Stimulated activated naive CD4-positive, alpha-beta T cell treated with Interleukin-2 at 50 U/mL for 16 hours (primary cell): ENCODE measurements around the gene DUSP23.

Experiments
- DNase-seq: peaks from one replicate; lab custom pipeline; 2025; lab: John Stamatoyannopoulos, UW

DUSP23 gene

DNA sequence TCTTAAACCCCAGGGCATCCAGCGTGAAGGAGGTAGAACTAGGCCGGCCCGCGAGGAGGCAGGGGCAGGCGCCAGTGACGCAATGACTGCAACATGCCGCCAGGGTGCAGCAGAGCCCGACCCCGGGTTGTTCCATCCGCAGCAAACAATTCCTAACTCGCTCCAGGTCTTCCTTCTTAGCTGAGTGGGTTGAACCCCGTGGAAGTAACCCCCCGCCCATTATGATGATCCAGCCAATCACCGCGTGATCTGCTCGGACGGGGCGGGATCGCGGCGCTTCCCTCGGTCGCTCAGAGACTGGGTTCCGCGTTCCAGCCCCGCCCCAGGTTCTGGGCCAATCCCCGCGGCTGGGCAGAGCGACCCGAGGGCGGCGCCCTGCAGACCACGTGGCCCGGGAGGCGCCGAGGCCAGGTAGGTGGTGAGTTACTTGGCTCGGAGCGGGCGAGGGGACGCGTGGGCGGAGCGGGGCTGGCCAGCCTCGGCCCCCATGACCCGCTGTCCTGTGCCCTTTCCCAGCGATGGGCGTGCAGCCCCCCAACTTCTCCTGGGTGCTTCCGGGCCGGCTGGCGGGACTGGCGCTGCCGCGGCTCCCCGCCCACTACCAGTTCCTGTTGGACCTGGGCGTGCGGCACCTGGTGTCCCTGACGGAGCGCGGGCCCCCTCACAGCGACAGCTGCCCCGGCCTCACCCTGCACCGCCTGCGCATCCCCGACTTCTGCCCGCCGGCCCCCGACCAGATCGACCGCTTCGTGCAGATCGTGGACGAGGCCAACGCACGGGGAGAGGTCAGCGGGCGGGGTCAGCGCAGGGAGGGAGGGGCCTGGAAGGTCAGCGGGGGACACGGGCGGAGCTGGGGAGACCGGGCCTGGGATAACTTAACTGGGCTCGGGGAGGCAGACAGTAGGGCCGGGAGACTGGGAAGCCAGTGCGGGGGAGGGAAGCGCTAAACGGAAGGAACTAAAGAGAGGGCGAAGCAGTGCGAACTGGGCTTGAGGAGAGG is at the start of gene DUSP23:
DUSP23 (plus strand) TSS at position 380 of the 1,000 bp plus-strand sequence; CDS start at position 519, 139 bp downstream.
- DNase-seq = peak; percentile 97

DNA sequence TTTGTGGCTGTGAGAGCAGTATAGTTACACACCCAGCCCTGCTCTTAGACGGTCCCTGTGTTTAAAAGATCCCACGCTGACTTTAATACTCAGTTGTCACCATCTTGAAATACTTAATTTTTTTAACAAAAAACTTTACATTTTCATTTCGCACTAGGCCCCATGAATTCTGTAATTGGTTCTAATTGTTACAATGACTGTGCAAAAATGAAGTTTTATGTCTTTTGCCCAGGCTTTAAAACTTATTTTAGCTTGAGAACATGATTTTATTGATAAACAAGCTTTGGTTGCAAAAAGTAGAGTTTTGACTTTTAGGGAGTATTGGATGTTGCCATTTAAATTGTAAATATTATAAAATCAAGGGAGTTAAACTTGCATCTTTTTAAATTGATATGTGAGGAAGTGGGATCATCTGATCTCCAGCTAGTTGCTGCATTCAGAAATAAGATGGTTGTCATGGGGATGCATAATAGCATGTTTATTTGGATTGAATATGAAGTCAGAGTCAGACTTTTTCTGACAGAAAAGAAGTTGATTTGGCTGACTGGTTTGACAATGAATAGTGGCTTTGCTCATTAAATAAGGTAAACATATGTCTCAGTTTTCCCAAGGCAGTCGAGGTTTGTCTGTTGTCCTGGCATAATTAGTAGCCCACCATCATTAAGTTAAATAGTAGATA is 43.4 kb upstream of the DUSP23 start:
- DNase-seq = no peak

DNA sequence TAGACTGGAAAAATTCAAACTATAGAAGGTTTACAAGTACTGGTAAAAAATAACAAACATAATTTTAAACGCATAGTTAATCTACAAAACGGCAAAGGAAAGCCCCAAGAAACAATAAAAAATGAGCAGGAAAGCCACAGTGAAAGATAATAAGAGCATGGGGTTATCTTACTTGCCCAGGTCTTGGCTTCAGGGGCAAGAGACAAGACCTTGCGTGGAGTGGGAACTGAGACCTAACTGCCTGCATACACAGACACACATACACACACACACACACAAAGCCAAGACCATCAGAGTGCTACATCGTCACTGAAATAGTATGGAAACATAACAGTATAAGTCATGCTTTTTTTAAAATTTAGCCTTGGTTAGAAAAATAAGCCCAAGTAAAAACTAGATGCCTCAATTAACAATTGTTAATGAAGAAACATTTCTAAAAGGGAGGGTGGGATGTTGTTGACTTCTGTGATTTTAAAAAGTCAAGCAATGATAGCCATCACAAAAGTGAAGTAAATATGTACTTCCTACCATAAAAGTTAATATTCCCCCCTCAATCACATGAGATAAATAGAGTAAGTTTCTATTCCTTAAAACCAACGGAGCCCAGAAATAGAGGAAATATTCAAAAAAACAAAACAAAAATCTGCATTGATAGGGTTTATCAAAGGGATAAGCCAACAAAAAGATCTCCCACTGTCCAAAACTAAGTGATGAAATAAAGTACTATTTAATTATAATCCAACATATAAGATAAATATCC is 36.9 kb upstream of the DUSP23 start:
- DNase-seq = no peak

DNA sequence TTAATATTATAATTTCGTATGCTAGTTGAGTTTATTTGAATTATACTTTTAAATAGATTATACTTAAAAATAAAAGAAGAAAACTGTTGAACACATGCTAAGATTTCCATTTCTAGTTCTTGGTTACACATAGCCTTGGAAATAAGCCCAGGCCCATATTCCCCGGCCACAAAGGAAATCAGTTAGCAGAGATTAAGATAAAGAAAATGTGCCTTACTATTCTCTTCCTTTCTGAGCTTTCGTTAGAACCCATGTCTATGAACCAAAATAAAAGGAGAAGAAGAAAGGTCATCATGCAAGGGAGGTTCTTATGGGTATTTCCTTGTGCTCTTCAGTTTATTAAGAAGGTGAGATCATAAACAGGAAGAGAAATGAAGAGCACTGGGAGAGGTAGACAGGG is 34.1 kb upstream of the DUSP23 start:
- no peak for DNase-seq

DNA sequence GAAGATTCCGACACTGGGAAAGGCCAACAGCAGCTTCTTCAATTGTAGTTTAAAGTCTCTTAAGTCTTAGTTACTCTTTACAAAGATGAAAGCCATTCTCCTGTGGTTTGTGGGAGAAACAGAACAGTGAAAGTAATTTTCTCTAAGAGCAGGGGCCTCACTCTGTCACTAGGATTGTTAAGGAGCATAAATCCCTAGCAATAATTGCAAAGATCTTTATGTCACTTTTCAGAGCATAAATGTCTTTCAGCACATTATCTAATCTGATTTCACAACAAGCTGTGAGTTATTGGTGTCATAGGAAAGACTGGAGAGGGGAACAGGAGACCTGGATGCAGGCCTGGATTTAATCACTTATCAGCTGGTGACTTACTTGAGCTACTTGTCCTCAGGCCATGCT is 32.4 kb upstream of the DUSP23 start:
- no peak for DNase-seq

DNA sequence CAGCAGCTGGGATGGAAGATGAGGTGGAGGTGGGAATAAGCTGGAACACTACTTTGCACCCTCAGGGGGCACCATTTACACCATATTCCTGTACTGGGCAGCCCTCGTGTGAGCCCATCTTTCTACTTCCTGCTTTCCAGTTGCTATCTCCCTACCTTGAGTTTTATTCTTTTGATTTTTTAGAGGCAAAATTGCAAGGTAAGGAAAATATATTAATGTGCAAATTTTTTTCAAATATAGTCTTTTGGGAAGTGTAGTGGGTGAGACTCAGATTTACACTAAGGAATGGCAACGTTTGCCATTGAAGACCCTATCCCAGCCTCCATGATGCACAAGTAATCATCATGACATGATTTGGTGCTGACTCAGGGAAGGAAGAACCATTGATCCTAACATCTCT is 31.1 kb upstream of the DUSP23 start:
- DNase-seq = no peak

DNA sequence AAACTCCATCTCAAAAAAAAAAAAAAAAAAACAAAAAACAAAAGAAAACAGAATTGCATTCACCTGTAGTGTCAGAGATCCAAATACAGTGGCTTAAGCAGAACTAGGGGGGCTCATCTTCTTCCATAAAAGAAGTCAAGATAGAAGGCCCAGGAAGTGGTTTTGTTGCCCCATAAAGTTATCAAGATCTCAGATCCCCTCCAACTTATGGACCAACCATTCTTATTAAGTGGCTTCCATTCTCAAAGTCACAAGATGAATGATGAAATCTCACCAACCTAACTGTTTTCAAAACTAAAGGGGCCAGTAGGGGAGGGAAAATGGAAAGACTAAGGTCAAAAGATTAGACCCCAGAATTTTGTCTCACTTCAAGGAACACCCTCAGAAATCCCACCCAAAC is 30.1 kb upstream of the DUSP23 start:
- DNase-seq = no peak

DNA sequence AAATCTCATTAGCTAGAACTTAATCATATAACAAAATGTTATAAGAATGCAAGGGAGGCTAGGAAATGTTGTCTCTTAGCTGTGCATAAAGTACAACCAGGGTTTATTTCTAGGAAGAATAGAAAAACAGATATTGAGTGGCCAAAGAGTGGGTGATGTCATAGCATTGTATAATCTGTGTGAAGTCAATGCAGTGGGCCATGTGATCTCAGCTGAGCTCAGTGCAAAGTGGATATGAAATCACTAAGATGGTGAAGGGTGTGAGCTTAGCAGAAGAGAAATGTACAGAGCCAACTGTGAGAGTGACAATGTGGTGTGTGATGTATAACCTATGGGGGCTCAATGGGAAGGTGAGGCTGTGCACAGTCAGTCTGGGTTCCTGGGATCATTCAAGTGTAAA is 29.7 kb upstream of the DUSP23 start:
- DNase-seq = no peak

DNA sequence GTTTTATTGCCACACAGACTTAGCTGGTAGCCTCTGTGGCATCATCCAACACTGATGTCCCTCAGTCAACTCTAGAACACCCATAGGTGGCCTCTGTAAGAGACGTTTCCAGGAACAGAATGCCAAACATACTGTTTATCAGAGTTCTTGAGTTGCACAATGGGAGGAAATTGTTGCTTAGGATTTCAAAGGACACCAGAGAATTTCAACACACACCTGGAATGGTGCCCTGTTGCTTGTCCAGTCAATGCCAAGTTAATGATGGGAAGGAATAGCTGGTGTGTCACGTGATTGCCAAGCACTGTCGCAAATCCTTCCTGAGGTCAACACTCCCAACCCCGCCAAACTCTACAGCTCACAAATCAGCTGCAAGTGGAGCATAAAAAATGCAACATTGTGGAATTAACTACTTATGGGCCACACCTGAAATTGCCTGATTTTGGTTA is 28.6 kb upstream of the DUSP23 start:
- DNase-seq = no peak

DNA sequence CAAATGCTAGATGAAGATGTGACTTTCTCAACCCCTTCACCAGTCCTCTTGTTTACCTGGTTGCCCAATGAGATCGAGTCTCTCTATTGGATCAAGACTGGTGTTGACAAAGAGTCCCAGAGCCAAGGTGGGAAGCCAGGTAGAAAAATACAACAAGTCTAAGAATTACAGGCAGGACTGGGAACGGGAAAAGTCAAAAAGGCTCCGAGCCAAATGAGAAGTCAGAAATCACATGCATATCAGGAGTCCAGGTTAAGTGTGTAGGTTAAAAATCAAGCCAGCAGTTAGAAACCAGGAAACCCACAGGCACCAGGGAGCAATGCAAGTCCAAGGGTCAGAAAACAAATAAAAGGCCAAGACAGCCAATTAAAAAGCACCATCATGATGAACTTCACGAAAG is 27.4 kb upstream of the DUSP23 start:
- DNase-seq = no peak

DNA sequence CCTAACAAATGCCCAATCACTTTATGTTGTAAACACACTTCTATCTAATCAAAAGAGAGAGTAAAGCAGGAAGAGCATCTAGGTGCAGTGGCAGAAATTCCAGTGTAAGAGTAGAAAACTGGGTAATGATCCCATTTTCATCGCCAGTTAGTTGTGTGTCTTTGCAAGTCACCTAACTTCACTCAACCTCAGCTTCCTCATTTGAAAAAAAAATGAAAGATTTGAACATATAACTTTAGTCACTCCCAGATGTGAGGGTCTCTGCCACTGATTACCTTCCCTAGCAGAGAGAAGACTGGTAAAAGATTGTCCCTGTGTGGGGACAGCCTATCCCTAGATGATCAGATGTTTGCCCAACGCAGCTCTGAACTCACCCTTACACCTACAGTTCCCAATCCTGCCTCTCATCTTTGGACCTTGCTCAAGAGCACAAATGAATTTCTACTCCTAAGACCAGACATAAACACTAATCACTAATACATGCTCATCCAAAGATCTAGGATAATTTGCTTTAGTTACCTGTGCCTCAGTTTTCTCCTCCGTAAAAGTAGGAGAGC is 25.2 kb upstream of the DUSP23 start:
- DNase-seq = no peak

DNA sequence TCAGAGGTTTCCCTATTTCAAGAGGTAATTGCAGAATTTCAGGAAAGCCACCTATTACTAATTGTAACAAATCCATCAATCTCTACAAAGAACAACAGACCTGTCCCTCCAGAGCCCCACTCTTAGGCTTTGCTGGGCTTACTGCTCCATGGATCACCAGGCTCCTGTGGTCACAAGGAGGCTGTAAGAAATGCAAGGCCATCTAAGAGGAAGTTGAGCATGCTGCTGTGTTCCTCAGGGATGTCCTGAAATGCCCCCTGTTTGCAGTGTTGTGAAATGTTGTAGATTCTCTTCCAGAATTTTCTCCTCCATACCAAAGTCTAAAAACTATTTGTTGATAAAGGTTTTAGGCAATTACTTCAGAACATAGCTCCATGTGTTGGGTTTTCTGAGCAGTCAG is 24.4 kb upstream of the DUSP23 start:
- DNase-seq = no peak

DNA sequence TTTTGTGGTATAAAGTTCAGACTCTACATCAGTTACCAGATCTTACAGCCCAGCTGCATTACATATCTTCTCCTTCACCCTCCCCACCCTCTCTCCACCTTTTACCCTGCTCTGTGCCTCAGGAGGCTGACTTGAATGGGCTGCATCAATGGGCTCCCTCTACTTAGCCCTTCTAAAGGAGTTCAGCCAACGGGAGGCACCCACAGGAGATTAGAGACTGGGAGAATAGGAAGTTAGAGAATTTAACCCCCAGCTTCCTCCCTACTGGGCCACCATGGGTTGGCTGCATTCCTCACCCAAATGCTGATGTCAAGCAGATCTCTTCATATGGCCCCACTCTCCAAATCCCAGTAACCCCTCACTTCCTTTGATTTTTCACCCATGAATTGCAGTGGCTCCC is 17.1 kb upstream of the DUSP23 start:
- DNase-seq = no peak

DNA sequence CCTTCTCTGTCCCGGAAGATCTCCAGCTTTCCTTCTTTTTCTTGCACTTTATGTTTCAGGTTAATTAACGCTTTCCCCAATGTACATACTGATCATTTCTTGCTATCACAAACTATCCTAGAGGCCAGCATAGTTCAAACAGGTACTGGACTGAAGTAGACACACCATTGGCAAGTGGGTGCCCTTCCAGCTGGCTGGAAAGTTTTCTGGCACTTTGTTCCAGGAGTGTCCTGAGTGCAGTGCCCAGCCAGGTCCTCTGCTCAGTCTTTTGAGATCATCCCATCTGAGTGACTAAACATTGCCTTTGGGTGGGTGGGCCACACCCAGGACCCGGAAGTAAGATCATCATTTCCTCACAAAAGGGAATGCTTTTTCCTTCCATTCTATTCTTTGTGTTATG is 15.0 kb upstream of the DUSP23 start:
- DNase-seq = no peak

DNA sequence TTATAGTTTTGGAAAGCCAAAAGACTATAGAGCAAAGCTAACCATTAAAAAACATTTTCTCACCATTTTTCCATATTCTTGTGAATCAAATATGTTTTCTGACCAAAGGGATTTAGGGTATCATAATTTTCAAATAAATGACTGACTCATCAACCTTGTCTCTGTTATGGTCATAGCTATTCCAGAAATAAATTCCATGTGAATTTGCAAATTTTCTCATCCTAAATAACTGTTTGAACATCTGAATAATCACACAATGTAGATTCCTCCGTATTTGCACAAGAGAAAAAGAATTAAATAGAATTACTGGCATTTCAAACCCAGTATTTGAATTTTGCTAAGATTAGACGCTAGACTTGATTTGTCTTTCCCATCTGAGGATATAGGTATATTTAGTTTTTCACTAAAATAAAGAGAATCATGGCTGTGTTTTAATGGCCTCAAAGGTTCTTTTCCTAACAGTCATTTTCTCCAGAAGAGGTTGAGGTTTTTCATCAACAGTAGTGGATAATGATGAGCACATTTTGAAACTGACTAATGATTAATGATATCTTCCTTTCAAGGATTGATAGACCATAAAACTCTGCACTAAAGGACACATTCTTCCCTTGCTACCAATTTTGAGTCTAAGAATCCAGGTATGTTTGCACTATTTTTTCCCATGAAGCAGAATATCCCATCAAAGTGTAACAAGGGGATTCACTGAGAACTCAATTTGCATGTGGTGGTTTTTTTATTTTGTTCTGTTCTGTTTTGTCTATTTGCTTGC is 9.5 kb upstream of the DUSP23 start:
- DNase-seq = no peak

DNA sequence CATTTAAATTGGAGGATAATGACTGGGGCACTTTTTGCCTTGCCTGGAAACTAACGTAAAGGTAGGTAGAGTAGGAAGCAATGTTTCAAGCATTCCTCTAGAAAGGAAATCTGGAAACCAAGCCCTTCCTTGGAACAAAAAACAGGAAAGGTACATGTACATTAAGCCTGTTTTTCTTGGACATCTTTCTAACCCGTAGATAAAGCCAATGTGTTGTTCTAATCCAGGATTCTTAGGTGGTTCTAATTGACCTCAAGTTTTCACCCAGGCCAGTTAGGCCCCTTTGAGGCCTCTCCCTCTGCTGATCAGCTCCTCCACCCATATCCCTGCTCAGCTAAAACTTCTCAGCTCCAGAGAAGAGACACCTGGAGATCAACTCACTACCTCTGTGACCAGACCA is 6.3 kb upstream of the DUSP23 start:
- no peak for DNase-seq

DNA sequence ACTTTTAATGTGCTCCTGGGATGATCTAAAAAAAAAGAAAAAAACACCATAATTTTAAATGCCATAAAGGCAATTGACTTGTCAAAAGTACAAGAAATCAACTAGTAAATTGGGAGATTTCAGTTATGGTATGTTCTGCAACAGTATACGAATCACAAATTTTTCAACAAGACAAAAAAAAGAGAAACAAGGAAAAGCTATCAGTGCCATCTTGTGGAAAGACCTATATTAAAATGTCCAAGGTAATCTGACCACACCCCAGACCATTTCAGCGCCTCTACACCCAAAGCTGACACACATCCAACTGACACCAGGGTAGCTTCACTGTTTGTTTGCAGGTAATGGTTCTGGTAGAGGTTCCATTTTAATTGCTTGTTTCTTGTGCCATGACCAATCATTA is 5.0 kb upstream of the DUSP23 start:
- no peak for DNase-seq

DNA sequence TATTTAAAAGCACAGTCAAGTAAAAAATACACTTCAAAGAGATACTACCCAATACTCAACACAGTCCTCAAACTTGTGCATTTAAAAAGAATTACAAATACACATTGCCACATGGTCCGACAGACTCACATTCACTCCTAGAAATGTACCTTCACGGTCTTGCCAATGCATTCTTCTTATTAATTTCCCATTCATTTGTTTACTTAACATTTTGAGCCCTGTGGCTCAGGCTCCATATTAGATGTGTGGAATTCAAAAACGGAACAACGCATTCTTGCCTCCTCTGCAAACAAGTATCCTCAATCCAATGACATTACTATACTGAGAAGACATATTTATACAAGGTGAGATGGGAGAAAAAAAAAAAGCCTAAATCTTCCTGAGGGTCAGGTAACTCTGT is 2.5 kb upstream of the DUSP23 start:
- DNase-seq = no peak

DNA sequence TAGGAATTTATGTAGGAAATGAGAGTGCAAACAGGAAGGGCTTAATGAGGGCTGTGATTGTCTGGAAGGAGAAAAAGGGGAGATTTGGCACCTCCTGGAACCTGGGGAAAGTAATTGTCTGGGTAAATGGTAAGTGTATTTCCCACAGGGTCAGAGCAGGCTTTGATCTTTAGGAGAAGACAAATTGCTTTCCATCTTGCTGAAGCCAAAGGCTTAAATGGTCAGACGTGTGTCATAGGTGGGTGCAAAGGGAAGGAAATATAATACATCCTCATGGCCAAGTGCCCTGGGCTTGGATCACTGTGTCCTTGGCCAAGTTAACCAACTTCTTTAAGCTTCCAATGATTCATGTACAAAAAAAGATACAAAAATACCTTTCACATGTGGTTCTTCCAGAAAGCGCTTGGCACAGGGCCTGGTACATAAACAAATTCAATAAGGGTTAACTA is 1.3 kb upstream of the DUSP23 start:
- no peak for DNase-seq

DNA sequence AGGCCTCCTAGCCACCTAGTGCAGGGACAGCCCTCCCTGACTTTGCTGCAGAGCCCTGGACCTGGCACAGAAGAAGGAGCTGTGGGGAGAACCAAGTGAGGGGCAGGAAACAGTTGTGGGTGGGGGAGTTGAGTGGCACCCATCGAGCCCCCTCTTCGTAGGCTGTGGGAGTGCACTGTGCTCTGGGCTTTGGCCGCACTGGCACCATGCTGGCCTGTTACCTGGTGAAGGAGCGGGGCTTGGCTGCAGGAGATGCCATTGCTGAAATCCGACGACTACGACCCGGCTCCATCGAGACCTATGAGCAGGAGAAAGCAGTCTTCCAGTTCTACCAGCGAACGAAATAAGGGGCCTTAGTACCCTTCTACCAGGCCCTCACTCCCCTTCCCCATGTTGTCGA is 1.2 kb downstream of the DUSP23 start:
- no peak for DNase-seq

DNA sequence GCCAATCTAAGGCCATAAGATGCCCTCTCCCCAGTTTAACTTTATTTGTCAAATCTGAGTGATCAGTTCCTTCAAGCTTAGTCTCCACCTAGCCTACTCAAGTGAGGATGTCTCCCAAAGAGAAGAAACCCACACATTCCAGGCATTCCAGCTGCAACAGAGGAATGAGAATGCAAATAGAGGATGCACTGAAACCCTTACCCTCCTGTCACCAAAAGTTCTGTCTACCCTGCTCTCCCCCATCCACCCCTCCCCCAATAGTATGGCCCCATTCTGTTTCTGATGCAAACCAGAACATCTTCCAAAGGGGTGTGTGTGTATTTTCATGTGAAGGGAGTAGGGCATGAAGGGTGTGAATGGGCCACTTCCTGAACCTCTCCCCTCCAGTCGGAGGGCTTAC is 3.0 kb downstream of the DUSP23 start:
- no peak for DNase-seq
